Upper lobe of left lung (tissue), 6 donors: ENCODE measurements around the gene MCAT. TPM values are rescaled to one million over a fixed set of nuclear protein-coding genes. Genes with fewer than 3 reads are reported as not detected.
A peak's percentile ranks its signal among the peaks of the same experiment; 100 is the strongest.

Experiments
- ATAC-seq, 2 donors: fragments of 200-7000 bp; cut with Tn5 transposase; one replicate each; pipeline ENCODE4 v1.9.1; 2022; ENCODE audit warnings: mild to moderate bottlenecking in 2 of 2, moderate library complexity in 2 of 2; ENCODE audit not compliant: low FRiP score in 2 of 2
- DNase-seq, 2 donors: peaks; one replicate each; pipeline ENCODE4 v3.0.0-alpha.2; 2019 to 2020
- H3K27ac ChIP-seq, 4 donors: fragments of 200-600 bp; sonication (generic); one replicate each; pipeline ENCODE4 v1.5.1; 2016 to 2019
- H3K27me3 ChIP-seq, 4 donors: fragments of 200-600 bp; sonication (generic); one replicate each; pipeline ENCODE4 v1.5.1; 2017 to 2019
- H3K36me3 ChIP-seq, 4 donors: fragments of 200-600 bp; sonication (generic); one replicate each; pipeline ENCODE4 v1.5.1; 2016 to 2019
- H3K4me1 ChIP-seq, 4 donors: fragments of 200-600 bp; sonication (generic); one replicate each; pipeline ENCODE4 v1.5.1; 2018 to 2019
- H3K4me3 ChIP-seq, 4 donors: fragments of 200-600 bp; sonication (generic); one replicate each; pipeline ENCODE4 v1.5.1; 2017 to 2019; ENCODE audit warnings: mild to moderate bottlenecking in 2 of 4, moderate library complexity in 1 of 4
- H3K9me3 ChIP-seq, 4 donors: fragments of 200-600 bp; sonication (generic); one replicate each; pipeline ENCODE4 v1.5.1; 2018 to 2019
- EP300 ChIP-seq, 4 donors: sonication (generic); formaldehyde crosslinking; IDR thresholded peaks; one replicate each; pipeline ENCODE4 v1.5.1; 2017; ENCODE audit warnings: antibody characterized with exemption in 4 of 4, control low read depth in 2 of 4
- POLR2A ChIP-seq, 4 donors: fragments of 450-650 bp; IDR thresholded peaks; one replicate each; pipeline ENCODE4 v1.5.1; 2016 to 2017; ENCODE audit warnings: antibody characterized with exemption in 4 of 4, mild to moderate bottlenecking in 2 of 4
- POLR2AphosphoS5 ChIP-seq, 2 donors: sonication (generic); formaldehyde crosslinking; IDR thresholded peaks; one replicate each; pipeline ENCODE4 v1.5.1; 2017; ENCODE audit warnings: antibody characterized with exemption in 2 of 2
- WGBS, 2 donors: methylation state at CpG; one replicate each; pipeline ENCODE4 v1.1.5; 2017 to 2018; 5-methylcytosine and 5-hydroxymethylcytosine counted together
- total RNA-seq, 6 donors: library from RNA; depleted of rRNA in 4 of 6; stranded (reverse); fragments of >200 nt in 4 of 6; gene quantifications; one replicate each; pipeline versions ENCODE4 v1.1.0 to v1.2.1, GENCODE V29; 2016 to 2021
- TF ChIP-seq, protein P1 (sequence below), 6 experiments: fragments of 450-650 bp in 4 of 6; fragments of 200-600 bp in 2 of 6; sonication (generic) in 2 of 6; IDR thresholded peaks; one replicate each; pipeline ENCODE4 v1.5.1; 2016 to 2019; ENCODE audit warnings: antibody characterized with exemption in 6 of 6
- donor health status: DM: no; HTN: no; CAD: no; lungs with moderate emphysema.
- donor health status: DM: no; HTN: yes; CAD: no; lungs with severe emphysema.

MCAT gene
- total RNA-seq, 6 donors from 2014 or later, result 15.6 to 34.4 (median 18.5) TPM

- no peak overlapping the region for H3K4me3 ChIP-seq
- H3K36me3 ChIP-seq, result no peaks in the 10 kb centered on the region
- ATAC-seq, result peak; percentile 54 to 74
- no peaks in the 10 kb centered on the region for H3K27me3 ChIP-seq
- H3K9me3 ChIP-seq, result no peaks in the 10 kb centered on the region
- 53 to 58% methylated on average over 6 of the region's 6 CpGs for WGBS, 2 donors
- DNase-seq, result peak in 1 of 2 donors; percentile 38
- peaks cover 4 to 14% (median 8%) of the 10 kb centered on the region in 4 donors for H3K4me1 ChIP-seq
- peak overlapping the region in 2 of 4 donors; percentile 73 to 84 for H3K27ac ChIP-seq
- TF ChIP-seq EP300 (IDR thresholded peaks at IDR 0.05) (no peak), POLR2AphosphoS5 (IDR thresholded peaks at IDR 0.05) (peak in 1 of 2 donors; percentile 20), POLR2A (IDR thresholded peaks at IDR 0.05) (no peak)
- TF ChIP-seq, protein P1, sequence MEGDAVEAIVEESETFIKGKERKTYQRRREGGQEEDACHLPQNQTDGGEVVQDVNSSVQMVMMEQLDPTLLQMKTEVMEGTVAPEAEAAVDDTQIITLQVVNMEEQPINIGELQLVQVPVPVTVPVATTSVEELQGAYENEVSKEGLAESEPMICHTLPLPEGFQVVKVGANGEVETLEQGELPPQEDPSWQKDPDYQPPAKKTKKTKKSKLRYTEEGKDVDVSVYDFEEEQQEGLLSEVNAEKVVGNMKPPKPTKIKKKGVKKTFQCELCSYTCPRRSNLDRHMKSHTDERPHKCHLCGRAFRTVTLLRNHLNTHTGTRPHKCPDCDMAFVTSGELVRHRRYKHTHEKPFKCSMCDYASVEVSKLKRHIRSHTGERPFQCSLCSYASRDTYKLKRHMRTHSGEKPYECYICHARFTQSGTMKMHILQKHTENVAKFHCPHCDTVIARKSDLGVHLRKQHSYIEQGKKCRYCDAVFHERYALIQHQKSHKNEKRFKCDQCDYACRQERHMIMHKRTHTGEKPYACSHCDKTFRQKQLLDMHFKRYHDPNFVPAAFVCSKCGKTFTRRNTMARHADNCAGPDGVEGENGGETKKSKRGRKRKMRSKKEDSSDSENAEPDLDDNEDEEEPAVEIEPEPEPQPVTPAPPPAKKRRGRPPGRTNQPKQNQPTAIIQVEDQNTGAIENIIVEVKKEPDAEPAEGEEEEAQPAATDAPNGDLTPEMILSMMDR (IDR thresholded peaks at IDR 0.05), result peak in 3 of 6 experiments; percentile 9 to 37 (median 32)
Observed at GRCh38 chr22:43090130-43090789, 52.9 kb downstream of the MCAT start.

GRCh38 chr22:43088984-43089717, 54.0 kb downstream of the MCAT start, which contains the start of gene TTLL1:
TSS of gene TTLL1 (minus strand) at chr22:43089391. CDS start at chr22:43075586, 13,805 bp downstream.
- peaks cover 4 to 14% (median 8%) of the 10 kb centered on the region in 4 donors for H3K4me1 ChIP-seq
- H3K36me3 ChIP-seq, result no peaks in the 10 kb centered on the region
- H3K4me3 ChIP-seq, result peak within 1 kb of the TSS; percentile 56 to 94 (median 83)
- 10% methylated on average over 28 to 33 of the region's 64 CpGs for WGBS, 2 donors
- H3K9me3 ChIP-seq, result no peaks in the 10 kb centered on the region
- H3K27me3 ChIP-seq, result no peaks in the 10 kb centered on the region
- H3K27ac ChIP-seq, result peak within 1 kb of the TSS; percentile 54 to 84 (median 74)
- TF ChIP-seq POLR2AphosphoS5 (IDR thresholded peaks at IDR 0.05) (peak in 1 of 2 donors; percentile 45), POLR2A (IDR thresholded peaks at IDR 0.05) (peak in 2 of 4 donors; percentile 20 to 64), EP300 (IDR thresholded peaks at IDR 0.05) (no peak)
- TF ChIP-seq, protein P1 (IDR thresholded peaks at IDR 0.05), result peak in 5 of 6 experiments; percentile 4 to 48 (median 32)
- ATAC-seq (peak; percentile 96 to 98), DNase-seq (peak; percentile 93 to 99)

DNA sequence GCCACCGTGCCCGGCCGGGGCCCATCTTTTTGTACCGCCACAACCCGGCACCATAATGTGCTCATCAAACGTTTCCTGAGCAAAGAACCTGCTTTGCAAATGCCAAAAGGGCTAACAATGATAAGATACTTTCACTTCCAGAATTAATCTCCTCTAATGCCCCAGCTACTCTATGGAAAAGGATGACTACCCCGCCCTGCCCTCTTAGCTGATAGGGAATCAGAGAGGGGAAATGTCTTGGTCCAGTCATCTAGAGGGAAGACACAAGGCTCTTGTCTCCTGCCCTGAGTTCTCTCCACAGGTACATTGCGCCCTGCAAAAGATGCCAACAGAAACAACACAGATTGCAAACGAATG, 54.6 kb downstream of the MCAT start:
- no peaks in the 10 kb centered on the region for H3K27me3 ChIP-seq
- no peaks in the 10 kb centered on the region for H3K36me3 ChIP-seq
- peak overlapping the region in 3 of 4 donors; percentile 54 to 84 (median 62) for H3K27ac ChIP-seq
- WGBS, 2 donors, result 40 to 42% methylated on average over 9 of the region's 9 CpGs
- DNase-seq (no peak), ATAC-seq (no peak)
- H3K9me3 ChIP-seq, result no peaks in the 10 kb centered on the region
- TF ChIP-seq, protein P1 (IDR thresholded peaks at IDR 0.05), result no peak
- TF ChIP-seq POLR2A (IDR thresholded peaks at IDR 0.05) (no peak), POLR2AphosphoS5 (IDR thresholded peaks at IDR 0.05) (no peak), EP300 (IDR thresholded peaks at IDR 0.05) (no peak)
- H3K4me1 ChIP-seq, result peaks cover 4 to 14% (median 8%) of the 10 kb centered on the region in 4 donors
- H3K4me3 ChIP-seq, result peak overlapping the region; percentile 56 to 94 (median 83)

DNA sequence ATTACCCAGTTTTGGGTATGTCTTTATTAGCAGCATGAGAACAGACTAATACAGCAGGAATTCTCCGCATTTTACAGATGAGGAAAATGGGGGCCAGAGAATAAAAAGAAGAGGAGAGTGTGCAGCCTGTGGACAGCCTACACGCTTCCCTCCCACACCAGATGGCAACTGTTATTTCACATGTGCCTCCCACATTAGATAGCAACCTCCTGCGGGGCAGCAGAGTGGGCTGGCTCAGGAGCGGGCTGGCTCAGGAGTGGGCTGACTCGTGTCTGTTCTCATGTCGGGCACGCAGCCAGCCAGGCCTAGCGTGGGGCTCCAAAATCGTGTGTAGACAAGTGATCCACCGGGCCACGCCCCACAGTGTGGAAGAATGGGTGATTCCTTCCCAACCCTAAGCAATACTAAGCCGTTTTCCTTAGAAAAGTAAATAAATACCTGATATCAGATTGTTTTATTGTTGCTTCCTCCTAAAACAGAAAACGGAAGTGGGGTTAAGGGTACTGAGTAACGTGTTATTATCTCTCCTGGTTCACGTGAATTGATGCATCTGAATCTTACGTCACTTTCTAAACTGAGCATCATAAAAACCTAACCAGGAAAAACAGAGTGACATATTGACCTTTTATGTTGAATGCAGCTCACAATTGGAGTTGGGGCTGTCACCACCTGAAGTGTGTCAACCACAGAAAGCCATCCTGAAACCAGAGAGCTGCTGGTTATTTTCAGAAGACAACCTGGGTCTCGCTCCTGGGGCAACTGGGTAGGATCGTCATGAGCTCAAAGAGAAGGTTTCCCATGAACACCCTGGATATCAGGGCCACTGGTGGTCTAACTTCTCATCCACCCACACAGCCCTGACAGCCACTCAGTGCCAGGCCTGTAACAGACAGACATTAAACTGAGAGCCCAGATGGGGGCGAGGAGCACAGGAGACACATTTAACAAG, 57.3 kb downstream of the MCAT start:
- DNase-seq, result peak in 1 of 2 donors; percentile 39
- no peak overlapping the region for H3K4me3 ChIP-seq
- H3K4me1 ChIP-seq, result peaks cover 4 to 14% (median 8%) of the 10 kb centered on the region in 4 donors
- H3K27ac ChIP-seq, result peak overlapping the region in 3 of 4 donors; percentile 11 to 73 (median 16)
- no peaks in the 10 kb centered on the region for H3K9me3 ChIP-seq
- TF ChIP-seq EP300 (IDR thresholded peaks at IDR 0.05), result peak in 1 of 4 donors; percentile 15
- TF ChIP-seq POLR2AphosphoS5 (IDR thresholded peaks at IDR 0.05), result no peak
- no peaks in the 10 kb centered on the region for H3K36me3 ChIP-seq
- 72 to 76% methylated on average over 17 to 19 of the region's 19 CpGs for WGBS, 2 donors
- no peaks in the 10 kb centered on the region for H3K27me3 ChIP-seq
- no peak for ATAC-seq

Other genes with a start within 250 kb of the MCAT start
- gene PACSIN2, start 128.2 kb downstream of the MCAT start, total RNA-seq, result 100 to 1,000 TPM; 120 to 186 (median 151) TPM
- 1 to 10 TPM; 1.0 to 5.7 (median 4.8) TPM for gene TTLL1, start 54.0 kb downstream of the MCAT start, total RNA-seq
- gene BIK, start 32.6 kb downstream of the MCAT start, total RNA-seq, result 1 to 10 TPM in 4 of 6 donors, not detected in 2; 2.3 to 6.2 (median 2.7) TPM
- gene TSPO, start 8.2 kb upstream of the MCAT start, total RNA-seq, result 100 to 1,000 TPM; 127 to 426 (median 315) TPM
- gene TTLL12, start 43.7 kb upstream of the MCAT start, total RNA-seq, result 10 to 100 TPM; 19.6 to 49.2 (median 25.0) TPM
- gene SCUBE1, start 200.0 kb upstream of the MCAT start, total RNA-seq, result 10 to 100 TPM in 5 of 6 donors, 1 to 10 TPM in 1; 9.7 to 55.9 (median 20.8) TPM